Parathyroid adenoma (tissue), 2 donors: ENCODE measurements around the gene MYEOV.

Source experiments
- H2AFZ ChIP-seq: fragments of 300-600 bp; sonication (generic); one replicate; pipeline ENCODE4 v1.7.0; 2017; ENCODE audit warnings: antibody characterized with exemption, mild to moderate bottlenecking
- H3K27ac ChIP-seq: fragments of 300-600 bp; sonication (generic); one replicate; pipeline ENCODE4 v1.7.0; 2017
- H3K27me3 ChIP-seq: fragments of 300-600 bp; sonication (generic); one replicate; pipeline ENCODE4 v1.7.0; 2017; ENCODE audit warnings: low read length; ENCODE audit not compliant: control insufficient read depth, insufficient read depth
- H3K36me3 ChIP-seq: fragments of 300-600 bp; sonication (generic); one replicate; pipeline ENCODE4 v1.7.0; 2017; ENCODE audit warnings: low read length; ENCODE audit not compliant: control insufficient read depth, insufficient read depth
- H3K4me1 ChIP-seq: fragments of 300-600 bp; sonication (generic); one replicate; pipeline ENCODE4 v1.7.0; 2017; ENCODE audit warnings: control low read depth
- H3K4me2 ChIP-seq: fragments of 300-600 bp; sonication (generic); one replicate; pipeline ENCODE4 v1.7.0; 2017; ENCODE audit warnings: low read length
- H3K4me3 ChIP-seq: fragments of 300-600 bp; sonication (generic); one replicate; pipeline ENCODE4 v1.7.0; 2017; ENCODE audit warnings: low read depth, low read length
- H3K79me2 ChIP-seq: fragments of 300-600 bp; sonication (generic); one replicate; pipeline ENCODE4 v1.7.0; 2017; ENCODE audit warnings: control low read depth
- H3K9ac ChIP-seq: fragments of 300-600 bp; sonication (generic); one replicate; pipeline ENCODE4 v1.7.0; 2017; ENCODE audit warnings: mild to moderate bottlenecking
- H3K9me3 ChIP-seq: fragments of 300-600 bp; sonication (generic); one replicate; pipeline ENCODE4 v1.7.0; 2017; ENCODE audit warnings: low read length; ENCODE audit not compliant: control insufficient read depth
- TF ChIP-seq, protein P1 (sequence below): fragments of 300-600 bp; sonication (generic); IDR thresholded peaks from one replicate; pipeline ENCODE4 v1.7.0; 2017; ENCODE audit warnings: antibody characterized with exemption, mild to moderate bottlenecking
- donor health status: primary hyperparathyroidism.

MYEOV gene

DNA sequence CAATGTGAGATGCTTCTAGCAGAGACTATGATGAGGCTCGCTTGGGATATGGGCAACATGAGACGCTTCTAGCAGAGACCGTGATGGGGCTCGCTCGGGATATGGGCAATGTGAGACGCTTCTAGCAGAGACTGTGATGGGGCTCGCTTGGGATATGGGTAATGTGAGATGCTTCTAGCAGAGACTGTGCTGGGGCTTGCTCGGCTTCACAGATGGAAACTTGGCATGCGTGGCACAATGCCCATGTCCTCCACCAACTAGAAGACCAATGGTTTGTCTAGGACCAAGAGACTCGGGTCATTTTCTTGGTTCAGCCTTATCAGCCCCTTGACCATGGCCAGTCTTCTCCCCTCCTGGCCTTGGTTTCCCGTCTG, 7.1 kb downstream of the MYEOV start:
- H3K4me1 ChIP-seq = no peaks in the 10 kb centered on the region
- H3K9ac ChIP-seq = no peak overlapping the region
- H3K27ac ChIP-seq = no peak overlapping the region

DNA sequence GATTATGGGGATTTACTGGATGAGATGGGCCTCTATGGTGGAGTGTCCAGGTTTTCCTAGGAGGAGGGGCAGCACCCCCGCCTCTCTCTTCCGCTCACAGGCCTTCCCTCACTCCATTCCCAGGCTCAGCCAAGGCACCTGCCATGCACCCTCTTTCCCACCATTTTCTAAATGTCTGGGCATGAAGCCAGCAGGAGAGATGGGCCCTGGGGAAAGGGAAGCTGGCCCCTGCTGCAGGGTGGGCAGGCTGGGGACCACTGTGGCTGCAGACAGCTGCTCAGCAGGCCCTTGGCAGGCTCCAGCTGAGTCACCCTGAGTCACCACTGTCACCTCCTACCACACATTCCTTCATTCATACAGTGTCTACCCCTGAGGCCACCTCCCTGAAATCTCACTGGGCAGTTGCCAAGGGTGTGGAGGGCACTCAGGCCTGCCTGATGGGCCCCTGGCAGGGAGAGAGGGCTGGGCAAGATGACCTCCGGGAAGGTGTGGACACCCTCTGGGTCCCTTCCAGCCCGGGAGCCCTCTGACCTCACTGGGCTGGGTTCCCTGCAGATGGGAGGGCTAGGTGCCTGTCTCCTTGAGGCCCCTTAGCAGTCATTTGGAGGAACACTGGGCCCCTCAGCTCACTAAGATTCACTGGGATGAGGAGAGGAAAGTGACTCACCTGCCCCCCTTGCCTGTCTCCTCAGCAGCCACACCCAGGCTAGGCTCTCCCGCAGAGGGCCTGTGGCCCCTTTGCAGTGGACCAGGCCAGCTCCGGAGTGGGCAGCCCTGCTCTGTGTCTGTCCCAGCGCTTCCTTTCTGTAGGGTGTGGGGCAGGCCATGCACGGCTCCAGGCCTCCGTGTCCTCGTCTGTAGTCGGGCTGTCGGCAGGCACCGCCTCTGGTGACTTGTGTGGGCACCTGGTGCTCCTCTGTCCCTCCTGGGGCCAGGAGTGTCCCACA, 7.8 kb downstream of the MYEOV start:
- H3K79me2 ChIP-seq = no peaks in the 10 kb centered on the region
- H3K36me3 ChIP-seq = no peaks in the 10 kb centered on the region
- H3K4me1 ChIP-seq = no peaks in the 10 kb centered on the region
- TF ChIP-seq, protein P1, sequence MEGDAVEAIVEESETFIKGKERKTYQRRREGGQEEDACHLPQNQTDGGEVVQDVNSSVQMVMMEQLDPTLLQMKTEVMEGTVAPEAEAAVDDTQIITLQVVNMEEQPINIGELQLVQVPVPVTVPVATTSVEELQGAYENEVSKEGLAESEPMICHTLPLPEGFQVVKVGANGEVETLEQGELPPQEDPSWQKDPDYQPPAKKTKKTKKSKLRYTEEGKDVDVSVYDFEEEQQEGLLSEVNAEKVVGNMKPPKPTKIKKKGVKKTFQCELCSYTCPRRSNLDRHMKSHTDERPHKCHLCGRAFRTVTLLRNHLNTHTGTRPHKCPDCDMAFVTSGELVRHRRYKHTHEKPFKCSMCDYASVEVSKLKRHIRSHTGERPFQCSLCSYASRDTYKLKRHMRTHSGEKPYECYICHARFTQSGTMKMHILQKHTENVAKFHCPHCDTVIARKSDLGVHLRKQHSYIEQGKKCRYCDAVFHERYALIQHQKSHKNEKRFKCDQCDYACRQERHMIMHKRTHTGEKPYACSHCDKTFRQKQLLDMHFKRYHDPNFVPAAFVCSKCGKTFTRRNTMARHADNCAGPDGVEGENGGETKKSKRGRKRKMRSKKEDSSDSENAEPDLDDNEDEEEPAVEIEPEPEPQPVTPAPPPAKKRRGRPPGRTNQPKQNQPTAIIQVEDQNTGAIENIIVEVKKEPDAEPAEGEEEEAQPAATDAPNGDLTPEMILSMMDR = no peak
- H3K4me2 ChIP-seq = no peak overlapping the region
- no peaks in the 10 kb centered on the region for H3K27me3 ChIP-seq
- H2AFZ ChIP-seq = no peak overlapping the region
- H3K27ac ChIP-seq = no peak overlapping the region
- no peaks in the 10 kb centered on the region for H3K9me3 ChIP-seq
- H3K9ac ChIP-seq = no peak overlapping the region
- no peak overlapping the region for H3K4me3 ChIP-seq

More for the DNA sequence above, 7.1 kb downstream of the MYEOV start:
- H3K79me2 ChIP-seq = no peaks in the 10 kb centered on the region
- H3K4me2 ChIP-seq = no peak overlapping the region
- H3K27me3 ChIP-seq = no peaks in the 10 kb centered on the region
- H3K9me3 ChIP-seq = no peaks in the 10 kb centered on the region
- no peaks in the 10 kb centered on the region for H3K36me3 ChIP-seq
- no peak overlapping the region for H2AFZ ChIP-seq
- TF ChIP-seq, protein P1 = no peak
- no peak overlapping the region for H3K4me3 ChIP-seq

DNA sequence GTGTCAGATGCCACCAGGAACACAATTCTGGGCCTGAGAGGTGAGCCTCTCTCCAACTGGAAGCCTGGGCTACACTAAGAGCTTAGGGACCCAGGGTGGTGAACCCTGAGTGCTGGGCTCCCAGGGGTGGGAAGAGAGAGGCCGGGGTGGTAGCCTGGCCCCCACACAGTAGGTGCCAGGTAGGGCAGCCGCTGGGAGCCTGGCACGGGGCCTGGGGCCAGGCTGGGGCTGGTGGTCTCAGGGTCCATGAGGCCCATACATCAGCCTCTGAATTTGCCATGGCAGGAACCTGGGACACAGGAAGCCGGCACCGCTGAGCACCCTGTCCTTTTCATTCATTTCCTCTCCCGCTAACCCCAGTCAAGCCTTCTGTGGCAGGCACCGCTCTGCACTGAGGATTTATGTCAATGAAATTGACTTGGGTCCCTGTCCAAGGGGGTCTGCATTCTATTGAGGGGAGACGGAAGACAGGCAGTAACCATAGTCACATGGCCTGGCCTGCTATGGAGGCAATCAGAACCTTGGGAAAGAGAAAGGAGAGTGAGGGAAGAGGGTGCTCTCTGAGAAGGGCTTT, 8.6 kb downstream of the MYEOV start:
- no peak overlapping the region for H3K27ac ChIP-seq
- H3K9ac ChIP-seq = no peak overlapping the region

DNA sequence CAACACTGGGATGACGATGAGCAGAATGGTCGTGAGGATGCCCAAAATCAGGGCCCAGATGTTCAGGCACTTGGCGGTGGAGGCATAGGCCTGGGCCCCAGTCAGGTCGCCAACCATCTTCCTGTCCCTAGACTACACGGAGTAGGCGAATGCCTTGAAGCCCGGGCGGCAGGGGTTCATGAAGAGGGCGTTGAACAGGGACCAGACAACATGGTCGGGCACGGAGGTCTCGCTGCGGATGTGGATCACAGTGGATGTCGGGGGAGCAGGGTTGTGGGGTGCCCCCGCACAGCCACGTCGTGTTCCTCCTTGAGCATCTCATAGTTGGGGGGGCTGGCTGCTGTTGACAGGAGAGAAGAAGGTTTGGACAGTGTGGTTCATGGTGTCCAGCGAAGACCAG, 9.5 kb downstream of the MYEOV start:
- H3K36me3 ChIP-seq = no peaks in the 10 kb centered on the region
- H2AFZ ChIP-seq = no peak overlapping the region
- TF ChIP-seq, protein P1 = no peak
- H3K4me3 ChIP-seq = no peak overlapping the region
- no peak overlapping the region for H3K9ac ChIP-seq
- no peaks in the 10 kb centered on the region for H3K4me1 ChIP-seq
- H3K27ac ChIP-seq = no peak overlapping the region
- no peaks in the 10 kb centered on the region for H3K27me3 ChIP-seq
- no peaks in the 10 kb centered on the region for H3K79me2 ChIP-seq
- no peaks in the 10 kb centered on the region for H3K9me3 ChIP-seq
- no peak overlapping the region for H3K4me2 ChIP-seq

More for the DNA sequence above, 8.6 kb downstream of the MYEOV start:
- H3K27me3 ChIP-seq = no peaks in the 10 kb centered on the region
- no peak overlapping the region for H2AFZ ChIP-seq
- H3K4me3 ChIP-seq = no peak overlapping the region
- TF ChIP-seq, protein P1 = no peak
- H3K4me1 ChIP-seq = no peaks in the 10 kb centered on the region
- H3K36me3 ChIP-seq = no peaks in the 10 kb centered on the region
- H3K4me2 ChIP-seq = no peak overlapping the region
- H3K79me2 ChIP-seq = no peaks in the 10 kb centered on the region
- H3K9me3 ChIP-seq = no peaks in the 10 kb centered on the region
